ENCODE measurements around the gene SMYD3. TPM values are rescaled to one million over a fixed set of nuclear protein-coding genes. Genes with fewer than 3 reads are reported as not detected.

Gene SMYD3
- total RNA-seq, 1 donor from 2014 or later: 23.5 TPM

DNA sequence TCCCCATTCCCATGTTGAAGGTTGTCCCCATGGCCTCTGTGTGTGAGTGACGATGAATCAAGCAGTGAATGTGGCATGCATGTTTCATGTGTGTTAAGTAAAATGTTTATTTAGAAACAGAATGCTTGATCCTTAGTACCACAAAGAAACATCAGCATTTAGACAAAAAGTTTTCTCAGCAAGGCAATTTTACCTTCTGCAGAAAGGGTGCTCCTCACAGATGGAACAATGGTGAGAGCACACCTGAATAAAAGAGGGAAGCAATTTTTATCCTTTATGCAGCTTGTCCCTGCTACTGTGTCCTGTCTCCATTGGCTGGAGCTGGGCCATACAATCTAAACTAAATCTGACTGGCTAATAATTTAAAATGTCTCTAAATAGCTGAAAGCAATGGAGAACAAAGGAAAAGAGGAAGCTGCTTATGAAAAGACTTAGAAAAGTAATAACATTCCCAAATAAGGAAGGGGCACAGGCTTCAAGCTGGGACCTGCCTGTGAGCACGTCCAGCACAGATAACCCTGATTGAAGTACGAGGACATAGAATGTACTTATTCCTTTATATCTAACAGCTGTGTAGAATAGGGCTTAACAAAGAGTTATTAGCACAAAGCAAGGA lies 8.4 kb upstream of the SMYD3 start:
- DNase-seq: no peak

DNA sequence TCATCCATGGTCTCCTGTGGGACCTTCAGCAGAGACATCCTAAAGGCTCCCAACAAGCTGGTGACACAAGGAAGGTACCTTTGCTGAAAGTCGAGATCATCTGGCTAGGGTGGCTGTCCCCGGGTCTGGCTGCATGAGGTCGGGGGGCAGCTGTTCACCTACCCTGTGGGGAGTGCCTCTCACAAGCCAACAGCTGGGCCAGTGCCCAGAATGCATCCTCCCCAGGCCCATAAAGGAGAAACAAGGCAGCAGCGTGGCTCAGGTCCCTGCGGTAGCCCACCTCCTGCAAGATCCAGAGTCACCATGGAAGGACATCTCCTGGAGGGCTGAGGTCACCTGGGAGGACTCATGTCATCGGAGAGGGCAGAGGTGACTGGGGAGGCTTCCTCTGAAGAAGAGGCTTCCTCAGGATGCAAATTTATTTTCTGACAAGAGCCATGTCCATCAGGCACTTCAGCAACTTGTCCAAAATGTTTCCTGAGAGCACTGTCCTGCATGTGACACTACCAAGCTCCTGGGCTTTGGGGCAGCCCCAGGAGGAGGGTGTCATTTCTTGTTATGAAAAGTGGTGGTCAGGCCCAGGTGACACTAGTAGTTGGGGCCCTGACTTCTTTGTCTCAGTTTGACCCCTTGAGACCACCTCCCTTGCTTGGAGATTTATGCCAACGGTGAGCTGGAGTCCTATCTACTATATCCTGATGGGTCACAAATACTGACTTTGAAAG lies 6.7 kb upstream of the SMYD3 start:
- no peak for DNase-seq

- DNase-seq: no peak
Observed at GRCh38 chr1:246513041-246513440, 6.0 kb upstream of the SMYD3 start.

DNA sequence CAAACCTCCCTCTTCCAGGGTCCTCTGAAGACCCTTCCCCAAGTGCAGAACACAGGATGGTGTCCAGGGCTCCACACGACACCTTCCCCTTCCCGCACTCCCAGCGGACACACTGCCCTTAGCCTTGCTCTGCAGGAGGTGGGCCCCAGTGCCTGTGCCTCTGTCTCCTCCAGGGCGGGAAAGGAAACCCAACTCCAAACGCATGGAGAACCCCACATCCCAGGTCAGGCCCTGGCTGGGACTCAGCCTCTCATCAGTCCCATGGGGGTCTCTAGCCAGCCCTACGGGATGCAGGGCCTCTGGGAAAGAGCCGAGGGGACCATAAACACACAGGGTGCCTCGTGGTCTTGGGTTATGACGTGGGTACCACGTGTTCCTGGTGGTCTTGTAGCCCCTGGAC lies 5.6 kb upstream of the SMYD3 start:
- DNase-seq: no peak

DNA sequence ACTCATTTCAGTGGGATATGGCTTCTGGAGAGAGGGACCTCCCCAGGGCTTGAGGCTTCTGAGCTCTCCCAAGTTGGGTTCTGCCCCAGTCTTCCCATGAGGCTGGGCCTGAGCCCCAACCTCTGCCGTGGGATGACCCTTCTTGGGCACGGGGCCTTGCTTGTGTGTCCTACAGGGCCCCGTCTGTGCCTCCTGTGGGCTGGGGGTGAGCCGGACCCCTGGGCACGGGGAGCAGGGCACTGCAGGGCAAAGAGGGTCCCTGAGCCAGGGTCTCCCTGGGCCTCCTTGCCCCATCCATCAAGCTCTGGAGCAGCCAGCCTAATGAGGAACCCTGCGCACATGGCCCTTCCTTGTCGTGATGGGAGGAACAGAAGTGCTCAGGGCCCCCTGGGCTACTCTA lies 5.2 kb upstream of the SMYD3 start:
- no peak for DNase-seq

DNA sequence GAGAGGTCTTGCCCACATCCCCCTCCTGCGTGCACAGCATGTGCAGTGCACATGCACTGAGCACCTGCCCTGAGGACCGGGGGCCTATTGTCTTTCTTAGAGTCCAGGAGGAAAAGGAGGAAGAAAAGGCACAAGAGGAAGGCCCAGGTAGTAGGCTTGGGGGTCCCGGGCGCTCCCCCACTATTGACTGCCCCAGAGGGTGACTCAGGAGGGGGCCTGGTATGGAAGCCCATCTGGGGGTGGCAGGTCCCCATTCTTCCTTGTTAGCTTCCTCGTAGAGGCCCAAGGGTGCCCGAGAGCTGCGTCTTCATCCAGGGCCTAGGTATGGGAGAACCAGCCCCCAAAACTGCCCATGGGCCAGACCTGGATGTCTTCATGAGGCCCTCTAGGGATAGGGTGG lies 4.1 kb upstream of the SMYD3 start:
- DNase-seq: no peak

- no peak for DNase-seq
Observed at GRCh38 chr1:246510147-246511030, 3.3 kb upstream of the SMYD3 start.

- no peak for DNase-seq
Observed at GRCh38 chr1:246508897-246509688, 2.0 kb upstream of the SMYD3 start.

DNA sequence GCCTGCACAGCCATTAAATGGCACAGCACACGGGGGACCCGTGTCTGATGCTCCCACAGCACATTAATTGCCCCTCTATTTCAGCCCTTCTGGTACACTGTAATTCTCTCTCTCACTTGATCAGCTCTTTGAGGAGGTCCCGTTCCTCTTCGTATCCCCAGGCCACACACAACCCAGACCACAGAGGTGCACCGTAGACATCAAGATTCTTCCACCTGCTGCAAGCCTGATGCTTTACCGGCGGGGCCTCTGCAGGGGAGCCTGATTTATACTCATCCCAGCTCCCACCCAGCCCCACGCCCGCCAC lies 759 bp downstream of the SMYD3 start:
- DNase-seq: no peak

DNA sequence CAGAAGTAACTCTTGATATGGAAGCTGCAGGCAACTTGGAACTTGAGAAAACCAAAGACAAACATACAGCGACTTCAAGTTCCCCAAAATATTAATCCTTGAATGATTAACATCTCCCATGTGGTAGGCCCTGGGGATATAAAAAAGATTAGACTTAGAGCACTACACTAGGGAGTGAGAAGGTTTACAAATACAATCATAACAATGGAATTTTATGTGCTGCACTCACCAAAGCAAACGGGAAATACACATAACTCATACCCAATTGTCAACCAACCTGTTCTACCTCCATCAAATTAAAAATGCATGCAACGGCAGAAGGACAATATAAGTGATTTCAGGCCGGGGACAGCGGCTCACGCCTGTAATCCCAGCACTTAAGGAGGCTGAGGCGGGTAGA lies 3.7 kb downstream of the SMYD3 start:
- peak; percentile 19 for DNase-seq

- DNase-seq: peak; percentile 86
Observed at GRCh38 chr1:246497331-246497915, 9.7 kb downstream of the SMYD3 start.

GRCh38 chr1:246492611-246493245 lies 14.4 kb downstream of the SMYD3 start:
- peak; percentile 89 for DNase-seq

GRCh38 chr1:246491551-246492053 lies 15.5 kb downstream of the SMYD3 start:
- no peak for DNase-seq

- DNase-seq: no peak
Observed at GRCh38 chr1:246488674-246489073, 18.4 kb downstream of the SMYD3 start.

DNA sequence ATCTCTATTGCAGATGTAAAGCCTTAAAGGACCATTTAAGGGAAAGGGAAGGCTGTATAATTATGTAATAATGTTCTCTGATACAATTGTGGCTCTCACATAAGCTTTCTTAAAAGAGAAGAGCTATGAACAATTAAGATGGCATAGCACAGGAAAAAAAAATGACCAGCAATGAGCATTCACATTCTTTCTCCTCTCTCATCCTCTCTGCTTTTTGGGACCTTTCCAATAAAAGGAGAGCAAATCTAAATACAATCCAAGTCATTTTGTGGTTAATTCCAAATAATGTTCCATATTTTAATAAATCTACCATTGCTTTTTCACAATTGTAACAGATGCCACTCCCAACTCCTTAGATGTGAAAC lies 23.5 kb downstream of the SMYD3 start:
- DNase-seq: no peak

- DNase-seq: peak; percentile 69
Observed at GRCh38 chr1:246482805-246483568, 24.1 kb downstream of the SMYD3 start.

DNA sequence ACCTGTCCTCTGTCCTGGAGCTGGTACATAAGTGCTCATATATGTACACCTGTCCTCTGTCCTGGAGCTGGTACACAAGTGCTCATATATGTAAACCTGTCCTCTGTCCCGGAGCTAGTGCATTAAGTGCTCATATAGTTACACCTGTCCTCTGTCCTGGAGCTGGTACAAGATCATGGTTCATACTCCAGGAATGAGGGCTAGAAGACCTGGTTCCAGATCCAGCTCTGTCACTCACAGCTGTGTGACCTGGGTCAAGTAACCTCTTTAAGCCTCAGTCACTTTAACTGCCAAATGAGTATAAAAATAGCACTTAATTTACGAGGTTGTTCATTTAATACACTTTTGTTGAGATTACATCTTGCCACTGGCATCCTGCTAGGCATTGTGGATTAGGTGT lies 28.0 kb downstream of the SMYD3 start:
- DNase-seq: no peak

- DNase-seq: no peak
Observed at GRCh38 chr1:246477634-246478033, 29.4 kb downstream of the SMYD3 start.

DNA sequence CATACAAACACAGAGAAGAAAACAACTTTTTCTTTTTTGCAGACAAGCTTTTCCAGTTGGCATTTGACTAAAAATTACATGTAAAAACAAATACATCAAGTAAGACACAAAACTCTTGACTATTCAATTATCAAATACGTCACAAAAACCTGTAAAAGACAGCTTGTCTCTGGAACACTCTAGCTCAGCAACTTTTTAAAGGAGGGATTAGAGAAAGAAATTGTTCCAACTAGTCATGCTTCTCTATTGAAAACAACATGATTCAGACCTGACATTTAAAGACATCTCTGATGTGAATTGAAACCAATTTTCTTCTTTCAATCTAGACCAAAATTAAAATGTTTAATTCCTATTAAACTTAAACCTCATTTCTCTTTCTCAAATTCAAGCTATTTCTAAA lies 30.3 kb downstream of the SMYD3 start:
- peak; percentile 32 for DNase-seq

- no peak for DNase-seq
Observed at GRCh38 chr1:246471688-246472087, 35.4 kb downstream of the SMYD3 start.

DNA sequence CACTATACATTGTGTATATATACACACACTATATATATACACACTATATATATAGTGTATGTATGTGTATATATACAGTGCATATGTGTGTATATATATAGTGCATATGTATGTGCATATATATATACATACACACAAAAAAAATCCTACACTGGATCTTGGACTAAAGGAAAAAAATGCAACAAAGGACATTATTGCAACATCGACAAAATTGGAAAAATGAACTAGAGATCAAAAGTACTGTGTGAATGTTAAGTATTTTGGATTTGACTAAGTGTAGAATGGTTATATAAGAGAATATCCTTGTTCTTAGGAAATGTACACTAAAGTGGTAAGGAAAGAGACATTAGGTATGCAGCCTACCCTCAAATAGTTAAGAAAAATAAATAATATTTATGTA lies 36.5 kb downstream of the SMYD3 start:
- DNase-seq: no peak

Measured in tongue (tissue), 2 donors.